Type B pancreatic cell (in vitro differentiated cells): ENCODE measurements around the gene GRID2. TPM values are rescaled to one million over a fixed set of nuclear protein-coding genes. Genes with fewer than 3 reads are reported as not detected.

Experiments
- DNase-seq: peaks from one replicate; pipeline ENCODE4 v3.0.0; 2021; ENCODE audit warnings: mixed read lengths; ENCODE audit not compliant: unreplicated experiment; ENCODE audit errors: extremely low spot score
- H3K27ac Mint-ChIP-seq: 2 replicates; pipeline ENCODE4 v1.8.0; 2021; ENCODE audit warnings: mild to moderate bottlenecking, mixed read lengths
- H3K27me3 Mint-ChIP-seq: 2 replicates; pipeline ENCODE4 v1.8.0; 2021; ENCODE audit warnings: mixed read lengths
- H3K36me3 Mint-ChIP-seq: 2 replicates; pipeline ENCODE4 v1.8.0; 2021; ENCODE audit warnings: mixed read lengths
- H3K4me1 Mint-ChIP-seq: one replicate; pipeline ENCODE4 v1.8.0; 2021; ENCODE audit warnings: mixed read lengths; ENCODE audit not compliant: unreplicated experiment
- H3K4me3 Mint-ChIP-seq: 2 replicates; pipeline ENCODE4 v1.8.0; 2021; ENCODE audit warnings: mild to moderate bottlenecking, mixed read lengths
- H3K9me3 Mint-ChIP-seq: 2 replicates; pipeline ENCODE4 v1.8.0; 2021; ENCODE audit warnings: mixed read lengths
- CTCF ChIP-seq: fragments of 200-600 bp; sonication (generic); conservative IDR thresholded peaks from 2 replicates; pipeline ENCODE4 v1.5.0; 2021; ENCODE audit warnings: antibody characterized with exemption, mild to moderate bottlenecking
- total RNA-seq: library from RNA; stranded (reverse); gene quantifications from 2 replicates; pipeline ENCODE4 v1.2.1, GENCODE V29; 2021; ENCODE audit warnings: low replicate concordance

The GRID2 gene
- total RNA-seq, 1 donor from 2014 or later, result 1.7 TPM

- TF ChIP-seq CTCF, result no peak
- Mint-ChIP-seq H3K27me3 (no peaks in the 10 kb centered on the region), H3K4me1 (no peaks in the 10 kb centered on the region), H3K27ac (no peak overlapping the region), H3K4me3 (no peak overlapping the region), H3K36me3 (no peaks in the 10 kb centered on the region), H3K9me3 (no peaks in the 10 kb centered on the region)
- no peak for DNase-seq
Observed at GRCh38 chr4:93786149-93786548, 1482.4 kb downstream of the GRID2 start.

GRCh38 chr4:93788712-93789111 is 1484.9 kb downstream of the GRID2 start:
- Mint-ChIP-seq H3K4me3 (no peak overlapping the region), H3K27me3 (peaks cover 4% of the 10 kb centered on the region), H3K36me3 (no peaks in the 10 kb centered on the region), H3K27ac (no peak overlapping the region), H3K4me1 (no peaks in the 10 kb centered on the region), H3K9me3 (no peaks in the 10 kb centered on the region)
- DNase-seq, result no peak
- TF ChIP-seq CTCF, result peak; percentile 80

- Mint-ChIP-seq H3K27me3 (peaks cover 12% of the 10 kb centered on the region), H3K4me1 (no peaks in the 10 kb centered on the region), H3K4me3 (no peak overlapping the region), H3K36me3 (no peaks in the 10 kb centered on the region), H3K27ac (no peak overlapping the region), H3K9me3 (no peaks in the 10 kb centered on the region)
- peak; percentile 94 for TF ChIP-seq CTCF
- DNase-seq, result no peak
Observed at GRCh38 chr4:93791570-93792195, 1487.9 kb downstream of the GRID2 start.

GRCh38 chr4:93802045-93802444 is 1498.3 kb downstream of the GRID2 start:
- no peak overlapping the region for H3K27ac Mint-ChIP-seq
- H3K9me3 Mint-ChIP-seq, result no peaks in the 10 kb centered on the region
- H3K27me3 Mint-ChIP-seq, result peaks cover 14% of the 10 kb centered on the region
- no peaks in the 10 kb centered on the region for H3K36me3 Mint-ChIP-seq
- H3K4me1 Mint-ChIP-seq, result no peaks in the 10 kb centered on the region
- H3K4me3 Mint-ChIP-seq, result no peak overlapping the region
- no peak for TF ChIP-seq CTCF
- DNase-seq, result no peak

GRCh38 chr4:93809773-93810172 is 1506.0 kb downstream of the GRID2 start:
- Mint-ChIP-seq H3K4me1 (no peaks in the 10 kb centered on the region), H3K27ac (no peak overlapping the region), H3K4me3 (no peak overlapping the region), H3K9me3 (no peaks in the 10 kb centered on the region), H3K27me3 (peaks cover 42% of the 10 kb centered on the region), H3K36me3 (no peaks in the 10 kb centered on the region)
- no peak for DNase-seq
- no peak for TF ChIP-seq CTCF
